Brain microvascular endothelial cell (primary cell): ENCODE data around the gene ADGRL1.

Experiments
- DNase-seq: peaks from one replicate; pipeline ENCODE4 v3.0.0-alpha.2; 2020
- H3K27ac ChIP-seq: fragments of 250-450 bp; sonication (Bioruptor Pico); 2 replicates; pipeline ENCODE4 v1.5.1; 2020; ENCODE audit warnings: mild to moderate bottlenecking, moderate library complexity
- H3K27me3 ChIP-seq: fragments of 250-450 bp; sonication (Bioruptor Pico); replicated peaks from 2 replicates; pipeline ENCODE4 v1.5.1; 2020; ENCODE audit warnings: mild to moderate bottlenecking
- H3K36me3 ChIP-seq: fragments of 250-450 bp; sonication (Bioruptor Pico); replicated peaks from 2 replicates; pipeline ENCODE4 v1.5.1; 2020; ENCODE audit warnings: mild to moderate bottlenecking
- H3K4me3 ChIP-seq: 2 replicates; pipeline ENCODE4 v1.5.1; 2011; ENCODE audit warnings: low read depth, mild to moderate bottlenecking, control low read depth, low read length, moderate library complexity
- in situ Hi-C: cut with HindIII; loops from 2 replicates; pipeline ENCODE4 v1.10.0; 2017; ENCODE audit warnings: low sequenced_read_pairs, low pct_ligation_motif_present
- TF ChIP-seq, protein P1 (sequence below): IDR thresholded peaks from 2 replicates; pipeline ENCODE4 v1.5.1; 2011; ENCODE audit warnings: low read depth, mild to moderate bottlenecking, moderate library complexity, low read length, control low read depth, inconsistent platforms; ENCODE audit errors: missing control alignments

The ADGRL1 gene

GRCh38 chr19:14106840-14107239 lies 99.1 kb downstream of the ADGRL1 start:
- Histone ChIP-seq H3K36me3 (peaks cover 27% of the 10 kb centered on the region), H3K27me3 (no peaks in the 10 kb centered on the region), H3K4me3 (no peak overlapping the region), H3K27ac (no peak overlapping the region)
- no peak for DNase-seq
- in situ Hi-C loops = no loop called here
- TF ChIP-seq, protein P1, sequence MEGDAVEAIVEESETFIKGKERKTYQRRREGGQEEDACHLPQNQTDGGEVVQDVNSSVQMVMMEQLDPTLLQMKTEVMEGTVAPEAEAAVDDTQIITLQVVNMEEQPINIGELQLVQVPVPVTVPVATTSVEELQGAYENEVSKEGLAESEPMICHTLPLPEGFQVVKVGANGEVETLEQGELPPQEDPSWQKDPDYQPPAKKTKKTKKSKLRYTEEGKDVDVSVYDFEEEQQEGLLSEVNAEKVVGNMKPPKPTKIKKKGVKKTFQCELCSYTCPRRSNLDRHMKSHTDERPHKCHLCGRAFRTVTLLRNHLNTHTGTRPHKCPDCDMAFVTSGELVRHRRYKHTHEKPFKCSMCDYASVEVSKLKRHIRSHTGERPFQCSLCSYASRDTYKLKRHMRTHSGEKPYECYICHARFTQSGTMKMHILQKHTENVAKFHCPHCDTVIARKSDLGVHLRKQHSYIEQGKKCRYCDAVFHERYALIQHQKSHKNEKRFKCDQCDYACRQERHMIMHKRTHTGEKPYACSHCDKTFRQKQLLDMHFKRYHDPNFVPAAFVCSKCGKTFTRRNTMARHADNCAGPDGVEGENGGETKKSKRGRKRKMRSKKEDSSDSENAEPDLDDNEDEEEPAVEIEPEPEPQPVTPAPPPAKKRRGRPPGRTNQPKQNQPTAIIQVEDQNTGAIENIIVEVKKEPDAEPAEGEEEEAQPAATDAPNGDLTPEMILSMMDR = no peak

GRCh38 chr19:14105680-14106079 lies 100.3 kb downstream of the ADGRL1 start:
- peaks cover 33% of the 10 kb centered on the region for H3K36me3 ChIP-seq
- H3K27ac ChIP-seq = no peak overlapping the region
- DNase-seq = no peak
- H3K27me3 ChIP-seq = no peaks in the 10 kb centered on the region
- no peak overlapping the region for H3K4me3 ChIP-seq
- TF ChIP-seq, protein P1 = no peak
- in situ Hi-C loops = no loop called here

GRCh38 chr19:14103310-14103709 lies 102.7 kb downstream of the ADGRL1 start:
- Histone ChIP-seq H3K36me3 (peaks cover 40% of the 10 kb centered on the region), H3K27me3 (no peaks in the 10 kb centered on the region), H3K27ac (no peak overlapping the region), H3K4me3 (no peak overlapping the region)
- in situ Hi-C loops = no loop called here
- TF ChIP-seq, protein P1 = no peak
- DNase-seq = no peak

DNA sequence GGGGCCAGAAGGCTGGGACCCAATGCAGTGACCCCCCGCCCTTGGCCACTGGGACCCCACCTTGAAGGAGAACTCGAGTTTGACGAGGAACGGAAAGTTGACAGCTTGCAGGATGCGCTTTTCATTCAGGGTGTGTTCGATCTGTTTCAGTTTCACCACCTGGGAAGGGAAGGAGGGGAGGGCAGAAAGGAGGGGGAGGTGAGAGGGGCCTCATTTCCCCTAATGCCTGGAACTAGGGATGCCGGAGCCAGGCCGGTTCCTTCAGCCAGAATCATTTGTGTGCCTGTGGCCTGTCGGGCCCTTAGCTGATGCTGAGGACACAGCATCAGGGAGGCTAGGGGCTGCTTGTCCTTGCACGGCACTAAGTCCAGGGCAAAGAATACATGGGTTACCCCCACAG lies 103.2 kb downstream of the ADGRL1 start:
- DNase-seq = no peak
- in situ Hi-C loops = no loop called here
- no peak overlapping the region for H3K27ac ChIP-seq
- H3K36me3 ChIP-seq = peaks cover 42% of the 10 kb centered on the region
- TF ChIP-seq, protein P1 = no peak
- H3K4me3 ChIP-seq = no peak overlapping the region
- no peaks in the 10 kb centered on the region for H3K27me3 ChIP-seq

DNA sequence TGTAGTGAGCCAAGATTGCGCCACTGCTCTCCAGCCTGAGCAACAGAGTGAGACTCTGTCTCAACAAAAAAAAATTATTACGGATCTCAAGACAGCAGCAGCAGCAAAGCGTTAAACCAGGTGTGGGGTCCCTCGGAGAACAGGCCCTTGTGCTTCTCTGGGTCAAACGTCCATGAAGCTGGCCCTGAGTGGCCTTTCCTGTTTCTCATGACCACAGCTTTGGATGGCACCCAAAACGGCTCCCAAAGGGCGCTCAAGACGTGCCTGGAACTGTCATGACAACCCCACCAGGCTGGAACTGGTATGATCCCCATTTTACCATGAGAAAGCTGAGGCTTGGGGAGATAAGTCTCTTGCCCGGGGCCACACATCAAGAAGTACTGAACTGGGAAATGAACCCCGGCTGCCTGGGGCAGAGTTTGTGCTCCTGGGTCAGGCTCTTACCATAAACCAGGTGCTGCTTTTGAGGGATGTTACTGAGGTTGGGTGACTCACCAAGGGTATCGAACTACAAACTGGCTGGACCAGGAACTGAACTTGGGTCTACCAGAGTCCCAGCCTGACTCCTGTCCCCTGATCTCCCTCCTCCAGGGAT lies 103.8 kb downstream of the ADGRL1 start:
- TF ChIP-seq, protein P1 = no peak
- in situ Hi-C loops = no loop called here
- Histone ChIP-seq H3K36me3 (peaks cover 44% of the 10 kb centered on the region), H3K27ac (no peak overlapping the region), H3K27me3 (no peaks in the 10 kb centered on the region), H3K4me3 (no peak overlapping the region)
- no peak for DNase-seq

DNA sequence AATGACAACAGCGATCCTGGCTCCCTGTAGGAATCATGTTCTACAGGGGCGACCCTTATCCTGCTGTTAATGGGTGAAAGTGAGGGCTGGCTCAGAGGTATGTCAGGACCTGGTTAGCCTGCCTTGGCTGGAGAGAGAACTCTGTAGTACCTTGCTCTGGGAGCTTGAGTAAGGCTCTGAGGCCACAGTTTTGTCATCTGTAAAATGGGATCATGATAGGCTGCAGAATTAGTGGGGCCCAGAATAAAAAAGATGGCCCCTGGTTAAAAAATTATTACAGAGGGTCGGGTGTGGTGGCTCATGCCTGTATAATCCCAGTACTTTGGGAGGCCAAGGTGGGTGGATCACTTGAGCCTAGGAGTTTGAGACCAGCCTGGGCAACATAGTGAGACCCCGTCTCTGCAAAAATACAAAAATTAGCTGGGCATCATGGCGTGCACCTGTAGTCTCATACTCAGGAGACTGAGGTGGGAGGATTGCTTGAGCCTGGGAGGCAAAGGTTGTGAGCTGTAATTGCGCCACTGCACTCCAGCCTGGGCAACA lies 104.9 kb downstream of the ADGRL1 start:
- Histone ChIP-seq H3K27ac (no peak overlapping the region), H3K36me3 (peaks cover 45% of the 10 kb centered on the region), H3K4me3 (no peak overlapping the region), H3K27me3 (no peaks in the 10 kb centered on the region)
- in situ Hi-C loops = no loop called here
- TF ChIP-seq, protein P1 = no peak
- no peak for DNase-seq
